HuH-7 (cell line): Measurements from ENCODE around the gene C5orf47.

ENCODE experiments used
- DNase-seq: peaks from one replicate; pipeline ENCODE4 v3.0.0; 2011; ENCODE audit warnings: low spot score

C5orf47 gene

DNA sequence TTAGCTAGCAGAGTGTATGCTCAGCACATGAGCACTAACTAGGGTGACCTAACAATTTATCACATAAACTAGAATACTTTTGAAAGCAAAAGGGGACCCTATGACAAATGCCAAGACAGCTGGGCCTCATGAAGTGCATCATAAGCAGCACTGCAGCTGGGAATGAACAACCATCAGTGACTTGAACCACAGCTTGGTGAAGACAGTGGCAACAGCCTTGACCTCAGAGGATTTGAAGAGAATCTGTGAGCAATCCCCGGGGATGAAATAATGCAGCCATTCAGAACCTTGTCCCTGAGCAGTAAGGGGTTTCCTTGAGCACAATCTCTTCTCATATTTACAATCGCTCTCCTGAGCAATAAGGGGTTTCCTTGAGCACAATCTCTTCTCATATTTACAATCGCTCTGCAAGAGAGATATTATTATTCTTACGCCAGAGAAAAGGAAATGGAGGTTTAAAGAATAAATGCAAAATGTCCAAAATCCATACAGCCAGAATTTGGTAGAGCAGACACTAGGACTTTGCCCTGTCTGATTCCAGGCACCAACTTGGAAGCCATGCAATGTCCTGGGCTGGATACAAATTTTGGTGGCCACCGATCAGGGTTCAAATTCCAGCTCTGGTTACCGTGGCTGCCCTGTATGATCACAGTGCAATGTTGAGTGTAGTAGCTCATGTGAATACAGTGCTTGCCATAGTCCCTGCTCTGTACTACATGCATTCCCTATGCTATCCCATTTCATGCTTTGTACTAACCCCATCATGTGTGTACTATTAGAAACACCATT lies 55.7 kb downstream of the C5orf47 start:
- DNase-seq, result no peak

DNA sequence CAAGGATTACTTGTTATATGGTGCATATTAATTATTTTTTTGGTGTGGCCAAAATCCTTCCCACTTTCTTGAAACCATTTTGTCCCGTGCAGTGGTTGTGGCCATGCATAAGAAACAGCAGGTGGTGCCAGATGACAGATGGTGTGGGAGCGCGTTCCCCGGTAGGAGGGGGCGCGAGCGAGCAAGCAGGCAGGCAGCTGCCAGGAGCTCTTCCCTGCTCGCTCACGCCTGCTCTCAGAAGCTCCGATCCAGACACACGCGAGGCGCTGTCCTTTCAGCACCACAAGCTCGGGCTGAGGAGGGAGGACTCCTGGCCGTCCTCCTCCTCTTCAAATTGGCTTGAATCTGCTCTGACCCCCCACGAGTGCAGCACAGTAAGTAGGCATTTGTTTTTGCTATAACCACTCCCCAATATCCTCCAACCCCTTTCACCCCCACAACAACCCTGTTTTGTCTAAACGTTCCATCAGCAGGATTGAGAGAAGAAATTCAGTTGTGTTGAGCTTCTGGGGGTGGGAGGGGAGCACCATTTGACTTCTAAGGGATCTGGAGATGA lies 56.6 kb downstream of the C5orf47 start, which contains the start of gene NSG2:
Gene NSG2 (plus strand): TSS at position 237 of the 556 bp plus-strand sequence. CDS start 1,050 bp downstream, outside the sequence.
- peak; percentile 82 for DNase-seq

GRCh38 chr5:174046558-174046957 lies 57.6 kb downstream of the C5orf47 start:
- DNase-seq, result no peak

DNA sequence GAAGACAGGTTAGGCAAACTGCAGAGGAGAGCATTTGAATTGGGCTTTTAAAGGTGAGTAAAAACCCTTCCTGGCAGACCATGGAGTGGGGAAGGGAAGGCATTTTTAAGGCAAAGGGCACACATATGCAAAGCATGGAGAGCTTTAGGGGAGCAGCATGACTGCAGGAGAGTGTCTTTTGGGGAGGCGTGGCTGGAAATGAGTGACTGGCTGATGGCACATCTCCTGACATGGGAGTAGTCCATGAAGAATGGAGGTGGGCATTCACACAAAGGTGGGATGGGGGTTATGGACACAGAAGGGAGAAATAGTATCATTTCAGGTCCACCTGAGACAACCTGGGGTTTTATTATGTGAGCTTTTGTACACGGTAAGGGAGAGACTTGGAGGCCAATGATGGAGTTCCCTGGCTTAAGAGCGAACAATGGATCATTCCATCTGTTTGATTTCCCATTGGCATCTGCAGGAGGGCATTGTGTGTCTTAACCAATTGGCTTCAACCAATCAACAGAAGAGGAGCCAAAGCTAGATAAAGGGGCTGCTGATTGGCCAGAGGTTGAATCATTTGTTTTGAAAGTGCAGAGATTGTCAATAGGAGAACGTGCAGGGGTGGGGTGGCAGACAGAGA lies 58.6 kb downstream of the C5orf47 start:
- DNase-seq, result no peak

DNA sequence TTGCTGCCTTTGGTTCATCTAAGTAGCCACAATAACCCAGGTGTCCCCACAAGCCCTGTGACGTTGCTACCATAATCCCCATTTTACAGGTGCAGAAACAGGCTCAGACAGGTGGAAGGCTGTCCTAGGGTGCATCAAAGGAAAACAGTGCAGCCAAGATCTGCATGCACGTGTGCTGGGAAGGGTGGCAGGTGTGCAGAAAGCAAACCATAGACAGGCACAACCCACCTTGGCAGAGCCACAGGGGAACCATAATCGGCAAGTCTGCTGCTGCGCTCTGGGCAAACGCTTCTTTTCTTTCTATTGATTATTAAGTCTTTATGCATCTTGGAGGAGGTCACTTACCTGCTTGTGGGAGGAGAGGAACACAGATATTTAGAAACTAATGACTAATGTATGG lies 63.7 kb downstream of the C5orf47 start:
- DNase-seq, result no peak

DNA sequence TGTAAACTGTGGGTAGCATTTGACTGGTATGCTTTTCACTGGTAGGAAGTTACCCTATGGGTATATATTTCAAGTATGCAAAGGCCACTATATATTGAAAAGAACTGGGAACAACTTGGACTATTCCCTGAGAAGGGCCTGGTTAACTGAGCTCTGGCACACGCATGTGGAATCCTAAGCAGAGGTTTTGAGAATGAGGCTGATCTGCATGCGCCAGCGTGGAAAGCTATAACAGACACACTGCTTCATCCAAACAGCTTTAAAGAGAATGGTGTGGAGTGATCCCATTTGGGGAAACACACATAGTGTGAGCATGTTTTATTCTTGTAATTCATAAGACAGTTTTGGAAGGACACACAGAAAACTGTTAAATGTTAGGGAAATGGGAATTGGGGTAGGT lies 64.9 kb downstream of the C5orf47 start:
- DNase-seq, result no peak
